GM12864 (cell line): ENCODE measurements around the gene IMMP2L.

Experiments used
- DNase-seq: peaks from one replicate; pipeline ENCODE4 v3.0.0-alpha.2; 2011; ENCODE audit warnings: low read depth
- H3K4me3 ChIP-seq: 2 replicates; pipeline ENCODE4 v1.5.1; 2011; ENCODE audit warnings: mild to moderate bottlenecking, low read depth, low read length, control low read depth
- CTCF ChIP-seq: IDR thresholded peaks from 2 replicates; pipeline ENCODE4 v1.5.1; 2011; ENCODE audit warnings: low read depth, mild to moderate bottlenecking, moderate library complexity, low read length, control low read depth, inconsistent platforms; ENCODE audit errors: missing control alignments

Gene IMMP2L

GRCh38 chr7:110854166-110854565 lies 708.1 kb downstream of the IMMP2L start:
- TF ChIP-seq CTCF, result no peak
- no peak overlapping the region for H3K4me3 ChIP-seq
- no peak for DNase-seq

- DNase-seq, result no peak
- TF ChIP-seq CTCF, result no peak
- H3K4me3 ChIP-seq, result no peak overlapping the region
Measured at GRCh38 chr7:110853263-110853662, 709.0 kb downstream of the IMMP2L start.

GRCh38 chr7:110852156-110852940 lies 709.9 kb downstream of the IMMP2L start:
- TF ChIP-seq CTCF, result no peak
- H3K4me3 ChIP-seq, result no peak overlapping the region
- no peak for DNase-seq

- no peak for DNase-seq
- no peak overlapping the region for H3K4me3 ChIP-seq
- no peak for TF ChIP-seq CTCF
Measured at GRCh38 chr7:110850224-110850623, 712.1 kb downstream of the IMMP2L start.

- no peak for DNase-seq
- no peak for TF ChIP-seq CTCF
- no peak overlapping the region for H3K4me3 ChIP-seq
Measured at GRCh38 chr7:110842796-110843195, 719.5 kb downstream of the IMMP2L start.

- H3K4me3 ChIP-seq, result no peak overlapping the region
- no peak for TF ChIP-seq CTCF
- DNase-seq, result no peak
Measured at GRCh38 chr7:110841840-110842545, 720.3 kb downstream of the IMMP2L start.
